GM23338 (cell line): Measurements from ENCODE around the gene P2RY13.

ENCODE experiments used
- EZH2 ChIP-seq: fragments of 200-600 bp; sonication (generic); IDR thresholded peaks from one replicate; pipeline ENCODE4 v1.8.0; 2017; ENCODE audit warnings: antibody characterized with exemption, mild to moderate bottlenecking, low read depth; ENCODE audit not compliant: unreplicated experiment
- POLR2AphosphoS5 ChIP-seq: IDR thresholded peaks from 2 replicates; pipeline ENCODE4 v1.6.1; 2016; ENCODE audit warnings: antibody characterized with exemption, low read depth
- ZNF331 ChIP-seq: fragments of 250-450 bp; sonication (Bioruptor Pico); IDR thresholded peaks from 2 replicates; pipeline ENCODE4 v1.5.0; 2020; ENCODE audit warnings: low read depth, mild to moderate bottlenecking, moderate library complexity
- TF ChIP-seq, protein P1 (sequence below), 2 experiments: fragments of 200-600 bp in 1 of 2; sonication (generic) in 1 of 2; conservative IDR thresholded peaks; 2 replicates each; pipeline versions ENCODE4 v1.5.1 to v1.6.1; 2016 to 2017; ENCODE audit warnings: antibody characterized with exemption in 2 of 2, low read depth in 2 of 2, mild to moderate bottlenecking in 2 of 2, moderate library complexity in 1 of 2
- TF ChIP-seq, protein P2 (sequence below): IDR thresholded peaks from one replicate; pipeline ENCODE4 v1.6.1; 2018; ENCODE audit warnings: antibody characterized with exemption; ENCODE audit not compliant: unreplicated experiment

DNA sequence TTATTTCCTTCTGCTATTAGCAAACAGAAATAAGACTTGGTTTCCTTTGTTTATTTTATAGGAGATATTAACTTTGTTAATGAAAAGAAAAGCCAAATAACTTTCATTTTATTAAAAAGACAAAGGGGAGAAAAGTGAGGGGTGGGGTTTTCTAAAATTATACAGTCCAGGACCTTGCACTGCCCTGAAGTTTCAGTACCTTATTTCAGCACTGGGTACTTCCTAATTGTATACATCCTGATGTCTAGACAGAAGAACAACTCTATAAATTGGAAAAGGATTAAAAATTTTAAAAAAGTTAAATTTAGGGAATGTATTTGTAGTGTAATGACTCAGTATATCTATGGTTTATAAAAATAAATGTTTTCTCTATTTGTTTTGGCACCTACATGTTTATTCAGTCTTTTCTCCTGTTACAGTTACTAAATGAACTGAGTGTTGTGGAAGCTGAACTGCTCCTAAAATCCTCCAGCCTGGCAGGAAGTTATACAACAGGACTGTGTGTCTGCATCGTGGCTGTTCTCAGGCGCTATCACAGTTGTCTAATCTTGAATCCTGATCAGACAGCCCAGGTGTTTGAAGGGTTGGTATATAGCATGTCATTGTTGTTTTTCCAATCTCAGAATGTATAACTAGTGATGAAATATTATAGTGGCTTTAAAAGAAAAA lies 27.6 kb upstream of the P2RY13 start:
- TF ChIP-seq, protein P1, sequence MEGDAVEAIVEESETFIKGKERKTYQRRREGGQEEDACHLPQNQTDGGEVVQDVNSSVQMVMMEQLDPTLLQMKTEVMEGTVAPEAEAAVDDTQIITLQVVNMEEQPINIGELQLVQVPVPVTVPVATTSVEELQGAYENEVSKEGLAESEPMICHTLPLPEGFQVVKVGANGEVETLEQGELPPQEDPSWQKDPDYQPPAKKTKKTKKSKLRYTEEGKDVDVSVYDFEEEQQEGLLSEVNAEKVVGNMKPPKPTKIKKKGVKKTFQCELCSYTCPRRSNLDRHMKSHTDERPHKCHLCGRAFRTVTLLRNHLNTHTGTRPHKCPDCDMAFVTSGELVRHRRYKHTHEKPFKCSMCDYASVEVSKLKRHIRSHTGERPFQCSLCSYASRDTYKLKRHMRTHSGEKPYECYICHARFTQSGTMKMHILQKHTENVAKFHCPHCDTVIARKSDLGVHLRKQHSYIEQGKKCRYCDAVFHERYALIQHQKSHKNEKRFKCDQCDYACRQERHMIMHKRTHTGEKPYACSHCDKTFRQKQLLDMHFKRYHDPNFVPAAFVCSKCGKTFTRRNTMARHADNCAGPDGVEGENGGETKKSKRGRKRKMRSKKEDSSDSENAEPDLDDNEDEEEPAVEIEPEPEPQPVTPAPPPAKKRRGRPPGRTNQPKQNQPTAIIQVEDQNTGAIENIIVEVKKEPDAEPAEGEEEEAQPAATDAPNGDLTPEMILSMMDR (conservative IDR thresholded peaks at IDR 0.05; ENCODE audit: low read depth in 2 of 2) = no peak
- TF ChIP-seq POLR2AphosphoS5 (no peak), EZH2 (no peak), ZNF331 (CRISPR knock-in tag) (no peak)
- TF ChIP-seq, protein P2, sequence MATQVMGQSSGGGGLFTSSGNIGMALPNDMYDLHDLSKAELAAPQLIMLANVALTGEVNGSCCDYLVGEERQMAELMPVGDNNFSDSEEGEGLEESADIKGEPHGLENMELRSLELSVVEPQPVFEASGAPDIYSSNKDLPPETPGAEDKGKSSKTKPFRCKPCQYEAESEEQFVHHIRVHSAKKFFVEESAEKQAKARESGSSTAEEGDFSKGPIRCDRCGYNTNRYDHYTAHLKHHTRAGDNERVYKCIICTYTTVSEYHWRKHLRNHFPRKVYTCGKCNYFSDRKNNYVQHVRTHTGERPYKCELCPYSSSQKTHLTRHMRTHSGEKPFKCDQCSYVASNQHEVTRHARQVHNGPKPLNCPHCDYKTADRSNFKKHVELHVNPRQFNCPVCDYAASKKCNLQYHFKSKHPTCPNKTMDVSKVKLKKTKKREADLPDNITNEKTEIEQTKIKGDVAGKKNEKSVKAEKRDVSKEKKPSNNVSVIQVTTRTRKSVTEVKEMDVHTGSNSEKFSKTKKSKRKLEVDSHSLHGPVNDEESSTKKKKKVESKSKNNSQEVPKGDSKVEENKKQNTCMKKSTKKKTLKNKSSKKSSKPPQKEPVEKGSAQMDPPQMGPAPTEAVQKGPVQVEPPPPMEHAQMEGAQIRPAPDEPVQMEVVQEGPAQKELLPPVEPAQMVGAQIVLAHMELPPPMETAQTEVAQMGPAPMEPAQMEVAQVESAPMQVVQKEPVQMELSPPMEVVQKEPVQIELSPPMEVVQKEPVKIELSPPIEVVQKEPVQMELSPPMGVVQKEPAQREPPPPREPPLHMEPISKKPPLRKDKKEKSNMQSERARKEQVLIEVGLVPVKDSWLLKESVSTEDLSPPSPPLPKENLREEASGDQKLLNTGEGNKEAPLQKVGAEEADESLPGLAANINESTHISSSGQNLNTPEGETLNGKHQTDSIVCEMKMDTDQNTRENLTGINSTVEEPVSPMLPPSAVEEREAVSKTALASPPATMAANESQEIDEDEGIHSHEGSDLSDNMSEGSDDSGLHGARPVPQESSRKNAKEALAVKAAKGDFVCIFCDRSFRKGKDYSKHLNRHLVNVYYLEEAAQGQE = no peak
